ENCODE data around the gene RPA1.
"Not testable (repeated sequence)": the region's sequence is repeated elsewhere in the genome, so short reads cannot be mapped to it uniquely, and the experiment has no call there.

RPA1 gene

GRCh38 chr17:1829592-1830257 lies at the start of gene RPA1, which contains the start of gene SMYD4:
TSS of gene RPA1 (plus strand) at chr17:1830005. CDS start at chr17:1830094, 89 bp downstream.
TSS of gene SMYD4 (minus strand) at chr17:1829902. CDS start at chr17:1827994, 1,908 bp downstream.
- DNase-seq (ENCODE audit: low spot score) = peak; percentile 86

- no peak for DNase-seq (ENCODE audit: low spot score)
Observed at GRCh38 chr17:1782171-1782567, 47.6 kb upstream of the RPA1 start.

GRCh38 chr17:1783271-1783670 lies 46.5 kb upstream of the RPA1 start:
- no peak for DNase-seq (ENCODE audit: low spot score)

- DNase-seq (ENCODE audit: low spot score) = peak; percentile 6
Observed at GRCh38 chr17:1783834-1784611, 45.8 kb upstream of the RPA1 start.

GRCh38 chr17:1785930-1786329 lies 43.9 kb upstream of the RPA1 start:
- DNase-seq (ENCODE audit: low spot score) = no peak

- DNase-seq (ENCODE audit: low spot score) = no peak
Observed at GRCh38 chr17:1786708-1787107, 43.1 kb upstream of the RPA1 start.

- DNase-seq (ENCODE audit: low spot score) = no peak
Observed at GRCh38 chr17:1787301-1787902, 42.4 kb upstream of the RPA1 start.

GRCh38 chr17:1789936-1790335 lies 39.9 kb upstream of the RPA1 start:
- DNase-seq (ENCODE audit: low spot score) = no peak

- DNase-seq (ENCODE audit: low spot score) = no peak
Observed at GRCh38 chr17:1792495-1793446, 37.0 kb upstream of the RPA1 start.

- DNase-seq (ENCODE audit: low spot score) = no peak
Observed at GRCh38 chr17:1793447-1793806, 36.4 kb upstream of the RPA1 start.

- no peak for DNase-seq (ENCODE audit: low spot score)
Observed at GRCh38 chr17:1796800-1797199, 33.0 kb upstream of the RPA1 start.

GRCh38 chr17:1797323-1797722 lies 32.5 kb upstream of the RPA1 start:
- no peak for DNase-seq (ENCODE audit: low spot score)

GRCh38 chr17:1797846-1798245 lies 32.0 kb upstream of the RPA1 start:
- not testable (repeated sequence) for DNase-seq (ENCODE audit: low spot score)

GRCh38 chr17:1800240-1800639 lies 29.6 kb upstream of the RPA1 start:
- no peak for DNase-seq (ENCODE audit: low spot score)

- no peak for DNase-seq (ENCODE audit: low spot score)
Observed at GRCh38 chr17:1800712-1801111, 29.1 kb upstream of the RPA1 start.

- no peak for DNase-seq (ENCODE audit: low spot score)
Observed at GRCh38 chr17:1802429-1802828, 27.4 kb upstream of the RPA1 start.

- no peak for DNase-seq (ENCODE audit: low spot score)
Observed at GRCh38 chr17:1803280-1803679, 26.5 kb upstream of the RPA1 start.

GRCh38 chr17:1807890-1808289 lies 21.9 kb upstream of the RPA1 start:
- DNase-seq (ENCODE audit: low spot score) = no peak

GRCh38 chr17:1808644-1809043 lies 21.2 kb upstream of the RPA1 start:
- DNase-seq (ENCODE audit: low spot score) = no peak

- not testable (repeated sequence) for DNase-seq (ENCODE audit: low spot score)
Observed at GRCh38 chr17:1809815-1810214, 20.0 kb upstream of the RPA1 start.

GRCh38 chr17:1810450-1811103 lies 19.2 kb upstream of the RPA1 start:
- no peak for DNase-seq (ENCODE audit: low spot score)
